H1 (cell line): ENCODE results near the gene FOXL1. TPM values are rescaled to one million over a fixed set of nuclear protein-coding genes. Genes with fewer than 3 reads are reported as not detected.

ENCODE experiments used
- CTCF ChIA-PET: fragments of 300-600 bp; sonication (Branson Sonifier 250); formaldehyde crosslinking; loops from one replicate; lab custom pipeline; 2021; ENCODE audit not compliant: partially characterized antibody; lab: Charles Lee
- POLR2A ChIA-PET: fragments of 300-600 bp; sonication (Branson Sonifier 250); formaldehyde crosslinking; loops from one replicate; lab custom pipeline; 2021; ENCODE audit warnings: inconsistent platforms; ENCODE audit not compliant: partially characterized antibody; lab: Charles Lee
- DNase-seq, 2 experiments: peaks; one replicate each; pipeline versions ENCODE4 v3.0.0 to v3.0.0-alpha.2; 2010 to 2022; ENCODE audit warnings: low spot score in 2 of 2, low read depth in 1 of 2, mixed read lengths in 1 of 2
- FAIRE-seq: peaks from 2 replicates; lab custom pipeline; 2011; peaks lifted over from hg19 to GRCh38; lab: Jason Lieb, UNC
- H2AFZ ChIP-seq: 2 replicates; pipeline ENCODE4 v1.8.1; 2012; ENCODE audit warnings: low read length, inconsistent platforms
- H2AK5ac ChIP-seq: 2 replicates; pipeline ENCODE4 v1.6.1; 2013; ENCODE audit warnings: low read depth, low read length
- H2BK120ac ChIP-seq: replicated peaks from 2 replicates; pipeline ENCODE3; 2013; ENCODE audit warnings: low read depth, low read length, inconsistent platforms
- H2BK12ac ChIP-seq: 2 replicates; pipeline ENCODE4 v1.6.1; 2013; ENCODE audit warnings: low read depth, low read length
- H2BK15ac ChIP-seq: 2 replicates; pipeline ENCODE4 v1.6.1; 2013; ENCODE audit warnings: low read length
- H2BK20ac ChIP-seq: 2 replicates; pipeline ENCODE4 v1.6.1; 2013; ENCODE audit warnings: low read length
- H2BK5ac ChIP-seq: 2 replicates; pipeline ENCODE4 v1.6.1; 2013; ENCODE audit warnings: low read depth, low read length
- H3K14ac ChIP-seq: 2 replicates; pipeline ENCODE4 v1.6.1; 2013; ENCODE audit warnings: inconsistent platforms; ENCODE audit not compliant: insufficient read length
- H3K18ac ChIP-seq: 2 replicates; pipeline ENCODE4 v1.6.1; 2013; ENCODE audit warnings: low read length; ENCODE audit errors: extremely low read depth
- H3K23ac ChIP-seq: 2 replicates; pipeline ENCODE4 v1.6.1; 2013; ENCODE audit warnings: inconsistent platforms; ENCODE audit not compliant: insufficient read length
- H3K23me2 ChIP-seq: 2 replicates; pipeline ENCODE4 v1.6.1; 2013; ENCODE audit warnings: low read depth, low read length
- H3K27ac ChIP-seq: 2 replicates; pipeline ENCODE4 v1.6.1; 2011; ENCODE audit warnings: low read depth, low read length, inconsistent platforms
- H3K27me3 ChIP-seq, 4 experiments: replicated peaks in 1 of 4; 1 replicate in 1 of 4; 2 replicates in 3 of 4; pipeline versions ENCODE4 v1.6.1 to v1.8.1; 2011 to 2013; ENCODE audit warnings: low read length in 3 of 4, mild to moderate bottlenecking in 3 of 4, inconsistent platforms in 2 of 4, mixed read lengths in 2 of 4, moderate library complexity in 1 of 4; ENCODE audit not compliant: control insufficient read depth in 3 of 4, insufficient read depth in 3 of 4; ENCODE audit errors: extremely low read depth in 1 of 4
- H3K36me3 ChIP-seq, 4 experiments: 2 replicates each; pipeline versions ENCODE4 v1.6.1 to v1.8.1; 2011 to 2013; ENCODE audit warnings: mild to moderate bottlenecking in 4 of 4, low read length in 3 of 4, moderate library complexity in 2 of 4, control low read depth in 1 of 4, inconsistent platforms in 1 of 4; ENCODE audit not compliant: insufficient read depth in 4 of 4, control insufficient read depth in 2 of 4
- H3K4ac ChIP-seq: replicated peaks from 2 replicates; pipeline ENCODE3; 2013; ENCODE audit warnings: low read length, low read depth, mixed read lengths, inconsistent platforms; ENCODE audit not compliant: insufficient read length
- H3K4me1 ChIP-seq, 4 experiments: replicated peaks in 1 of 4; 1 replicate in 1 of 4; 2 replicates in 3 of 4; pipeline versions ENCODE4 v1.6.1 to v1.8.1; 2011 to 2013; ENCODE audit warnings: low read length in 3 of 4, inconsistent platforms in 2 of 4, mixed read lengths in 1 of 4; ENCODE audit not compliant: insufficient read depth in 4 of 4, control insufficient read depth in 3 of 4
- H3K4me2 ChIP-seq, 2 experiments: 2 replicates each; pipeline versions ENCODE4 v1.6.1 to v1.8.1; 2011 to 2013; ENCODE audit warnings: low read depth in 2 of 2, low read length in 2 of 2, control low read depth in 1 of 2, inconsistent platforms in 1 of 2, mild to moderate bottlenecking in 1 of 2; ENCODE audit not compliant: insufficient read depth in 1 of 2
- H3K4me3 ChIP-seq, 4 experiments: fragments of 200-600, 300-600 bp in 1 of 4; sonication (generic), shearing (Covaris generic), sonication (Bioruptor Twin) in 1 of 4; 2 replicates each; pipeline versions ENCODE4 v1.5.1 to v1.8.1; 2011 to 2016; ENCODE audit warnings: low read length in 4 of 4, low read depth in 3 of 4, control low read depth in 2 of 4, inconsistent platforms in 2 of 4, mild to moderate bottlenecking in 2 of 4, mixed read lengths in 1 of 4, moderate library complexity in 1 of 4; ENCODE audit not compliant: insufficient read depth in 2 of 4; ENCODE audit errors: extremely low read depth in 1 of 4
- H3K56ac ChIP-seq: replicated peaks from 2 replicates; pipeline ENCODE3; 2013; ENCODE audit warnings: low read depth, mild to moderate bottlenecking, mixed read lengths, low read length, inconsistent platforms; ENCODE audit not compliant: insufficient read length
- H3K79me1 ChIP-seq: 2 replicates; pipeline ENCODE4 v1.6.1; 2013; ENCODE audit warnings: low read depth, low read length, control low read depth
- H3K79me2 ChIP-seq, 2 experiments: 2 replicates each; pipeline versions ENCODE4 v1.6.1 to v1.8.1; 2012 to 2013; ENCODE audit warnings: low read length in 2 of 2, mild to moderate bottlenecking in 2 of 2, inconsistent platforms in 1 of 2; ENCODE audit not compliant: insufficient read depth in 2 of 2, control insufficient read depth in 1 of 2
- H3K9ac ChIP-seq, 4 experiments: replicated peaks in 1 of 4; 1 replicate in 1 of 4; 2 replicates in 3 of 4; pipeline versions ENCODE4 v1.6.1 to v1.8.1; 2011 to 2013; ENCODE audit warnings: low read depth in 3 of 4, low read length in 3 of 4, control low read depth in 2 of 4, mild to moderate bottlenecking in 2 of 4, moderate library complexity in 2 of 4, inconsistent platforms in 1 of 4; ENCODE audit errors: extremely low read depth in 1 of 4
- H3K9me3 ChIP-seq, 2 experiments: 2 replicates each; pipeline versions ENCODE4 v1.6.1 to v1.8.1; 2012 to 2013; ENCODE audit warnings: mild to moderate bottlenecking in 2 of 2, moderate library complexity in 2 of 2, control low read depth in 1 of 2, inconsistent platforms in 1 of 2, low read depth in 1 of 2, low read length in 1 of 2, mixed read lengths in 1 of 2; ENCODE audit not compliant: insufficient read depth in 2 of 2
- H4K20me1 ChIP-seq, 2 experiments: replicated peaks in 1 of 2; 2 replicates each; pipeline versions ENCODE3 to v1.8.1; 2011 to 2013; ENCODE audit warnings: inconsistent platforms in 2 of 2, low read length in 2 of 2, mild to moderate bottlenecking in 1 of 2; ENCODE audit not compliant: insufficient read depth in 2 of 2, control insufficient read depth in 1 of 2
- H4K5ac ChIP-seq: 2 replicates; pipeline ENCODE4 v1.6.1; 2013; ENCODE audit warnings: low read length, low read depth, mixed read lengths, inconsistent platforms; ENCODE audit not compliant: insufficient read length
- H4K8ac ChIP-seq: 2 replicates; pipeline ENCODE4 v1.8.0; 2013; ENCODE audit warnings: mild to moderate bottlenecking, moderate library complexity, low read length, inconsistent platforms; ENCODE audit not compliant: insufficient read depth; ENCODE audit errors: extremely low read depth
- H4K91ac ChIP-seq: replicated peaks from 2 replicates; pipeline ENCODE3; 2013; ENCODE audit warnings: low read length, mixed read lengths, inconsistent platforms; ENCODE audit not compliant: insufficient read length
- ATF2 ChIP-seq: IDR thresholded peaks from 2 replicates; pipeline ENCODE4 v1.6.1; 2012; ENCODE audit warnings: low read length, inconsistent platforms
- ATF3 ChIP-seq: IDR thresholded peaks from 2 replicates; pipeline ENCODE4 v1.6.1; 2011; ENCODE audit warnings: low read depth, mild to moderate bottlenecking, low read length; ENCODE audit not compliant: insufficient read depth
- CBX8 ChIP-seq: fragments of 300-800, 300-1000 bp; sonication (generic); IDR thresholded peaks from 2 replicates; pipeline ENCODE4 v1.7.1; 2016; ENCODE audit warnings: low read depth, low read length, borderline replicate concordance
- CEBPB ChIP-seq: IDR thresholded peaks from 2 replicates; pipeline ENCODE4 v1.6.1; 2012; ENCODE audit warnings: low read depth, low read length
- EGR1 ChIP-seq: IDR thresholded peaks from 2 replicates; pipeline ENCODE4 v1.6.1; 2011; ENCODE audit warnings: low read depth, low read length, borderline replicate concordance
- KDM1A ChIP-seq: fragments of 200-600, 300-600 bp; sonication (generic); IDR thresholded peaks from 2 replicates; pipeline ENCODE4 v1.7.1; 2016; ENCODE audit warnings: mild to moderate bottlenecking, low read length, borderline replicate concordance
- POLR2AphosphoS5 ChIP-seq: IDR thresholded peaks from 2 replicates; pipeline ENCODE4 v1.6.1; 2011; ENCODE audit warnings: low read depth, low read length
- RFX5 ChIP-seq: IDR thresholded peaks from 2 replicates; pipeline ENCODE4 v1.6.1; 2011; ENCODE audit warnings: low read depth, low read length, improper control_type of control experiment, borderline replicate concordance
- SIRT6 ChIP-seq: IDR thresholded peaks from one replicate; pipeline ENCODE4 v1.7.1; 2012; ENCODE audit warnings: low read length, inconsistent platforms
- SIX5 ChIP-seq: IDR thresholded peaks from 2 replicates; pipeline ENCODE4 v1.6.1; 2011; ENCODE audit warnings: mild to moderate bottlenecking, low read depth, low read length
- SP2 ChIP-seq: IDR thresholded peaks from 2 replicates; pipeline ENCODE4 v1.6.1; 2012; ENCODE audit warnings: mild to moderate bottlenecking, low read length, inconsistent platforms
- SP4 ChIP-seq: IDR thresholded peaks from 2 replicates; pipeline ENCODE4 v1.6.1; 2012; ENCODE audit warnings: low read length, inconsistent platforms
- YY1 ChIP-seq: IDR thresholded peaks from 2 replicates; pipeline ENCODE4 v1.6.1; 2011; ENCODE audit warnings: low read depth, mild to moderate bottlenecking, low read length
- whole genome bisulfite sequencing, 2 experiments: shearing (Covaris generic) in 1 of 2; methylation state at CpG; one replicate each; pipeline versions ENCODE4 v1.1.6 to v1.1.7; 2013 to 2015; ENCODE audit warnings: low lambda C conversion rate in 2 of 2, mixed read lengths in 2 of 2, inconsistent platforms in 1 of 2, low coverage in 1 of 2, missing lambda C conversion rate in 1 of 2; ENCODE audit not compliant: insufficient replicate concordance in 2 of 2, insufficient coverage in 1 of 2, insufficient read length in 1 of 2; ENCODE audit errors: extremely low coverage in 1 of 2, missing lambda C conversion rate in 1 of 2; 5-methylcytosine and 5-hydroxymethylcytosine counted together
- polyA plus RNA-seq, 7 experiments: library from polyadenylated mRNA; depleted of rRNA in 3 of 7; stranded (reverse) in 5 of 7; unstranded in 2 of 7; fragments of >200 nt in 5 of 7; fragments of 200-250 nt in 2 of 7; gene quantifications; 1 replicate in 5 of 7; 2 replicates in 1 of 7; 4 replicates in 1 of 7; pipeline versions ENCODE4 v1.2.1 to v1.2.3, GENCODE V29; 2011 to 2013; ENCODE audit warnings: missing spikeins in 2 of 7, mixed read lengths in 2 of 7
- total RNA-seq: library from RNA; stranded (reverse); fragmentation: NEBNext Ultra II Directional; extraction: Animal tissue kit (Norgen Biotek cat#: 25700); gene quantifications from 2 replicates; pipeline ENCODE4 v1.2.1, GENCODE V29; 2021

The FOXL1 gene
- total and polyA plus RNA-seq, 2 of the 8 experiments (the other 6 are each of a cell fraction or from before 2014, with no cell fraction given), result 0.03 TPM; not detected in 1

GRCh38 chr16:86550281-86550680 lies 28.1 kb upstream of the FOXL1 start:
- Histone ChIP-seq H3K79me2 (no peaks in the 10 kb centered on the region; a peak in 1 of 4 replicates), H3K79me1 (no peaks in the 10 kb centered on the region; the same call in none of the 2 replicates), H4K20me1 (peaks cover 0 to 1% of the 10 kb centered on the region in 2 experiments), H3K9ac (no peak overlapping the region), H2AK5ac (no peak overlapping the region), H4K91ac (no peak overlapping the region), H3K27me3 (no peaks in the 10 kb centered on the region), H2BK15ac (no peak overlapping the region), H2BK20ac (no peak overlapping the region), H3K4me1 (peaks cover 0 to under 1% (median 0%) of the 10 kb centered on the region in 4 experiments; a peak in 2 of 7 replicates), H4K5ac (no peak overlapping the region), H2AFZ (no peak overlapping the region), H2BK120ac (no peak overlapping the region), H3K27ac (no peak overlapping the region), H3K4ac (no peak overlapping the region), H3K36me3 (peaks cover 0 to 12% (median 0%) of the 10 kb centered on the region in 4 experiments; a peak in 3 of 8 replicates), H2BK5ac (no peak overlapping the region), H3K18ac (no peak overlapping the region), H3K23me2 (peaks cover 1% of the 10 kb centered on the region; the same call in 1 of the 2 replicates), H3K14ac (no peak overlapping the region), H3K56ac (no peak overlapping the region), H4K8ac (no peak overlapping the region), H3K9me3 (no peaks in the 10 kb centered on the region), H3K4me2 (no peak overlapping the region), H3K4me3 (no peak overlapping the region), H3K23ac (no peak overlapping the region), H2BK12ac (no peak overlapping the region)
- DNase-seq, result no peak
- FAIRE-seq, result no peak
- POLR2A ChIA-PET, result no interaction called here
- CTCF ChIA-PET, result interaction anchor here (0.6 to 0.7 kb wide), 2 partner anchors 421 to 520 kb away, joined by 3 read pairs; no protein-coding TSS in a partner anchor
- 91% methylated on average over 5 of the region's 5 CpGs; no CpG with 5 or more reads in 1 of the 2 experiments for WGBS, 2 experiments
- TF ChIP-seq SP2 (no peak), CEBPB (no peak), YY1 (no peak), ATF2 (no peak), EGR1 (no peak), SIRT6 (no peak), RFX5 (no peak), SP4 (no peak), ATF3 (no peak), POLR2AphosphoS5 (no peak), CBX8 (no peak), SIX5 (no peak), KDM1A (no peak)
